Effector memory CD4-positive, alpha-beta T cell (primary cell): Measurements from ENCODE around the gene PARD3B.

Source experiments
- DNase-seq, 3 donors: peaks; one replicate each; pipeline ENCODE4 v3.0.0-alpha.2; 2020
- H3K27ac ChIP-seq: 2 replicates; pipeline ENCODE4 v1.7.0; 2013; ENCODE audit warnings: mild to moderate bottlenecking, low read length, moderate library complexity; ENCODE audit not compliant: insufficient read depth, poor library complexity, severe bottlenecking
- H3K27me3 ChIP-seq: replicated peaks from 2 replicates; pipeline ENCODE4 v1.7.0; 2013; ENCODE audit warnings: mild to moderate bottlenecking, low read length; ENCODE audit not compliant: insufficient read depth, control insufficient read depth, poor library complexity, severe bottlenecking
- H3K36me3 ChIP-seq: 2 replicates; pipeline ENCODE4 v1.7.0; 2013; ENCODE audit warnings: mild to moderate bottlenecking, low read length, moderate library complexity; ENCODE audit not compliant: control insufficient read depth, insufficient read depth
- H3K4me1 ChIP-seq: 2 replicates; pipeline ENCODE4 v1.7.0; 2013; ENCODE audit warnings: low read length, mild to moderate bottlenecking; ENCODE audit not compliant: control insufficient read depth, insufficient read depth, poor library complexity, severe bottlenecking
- H3K4me3 ChIP-seq: 2 replicates; pipeline ENCODE4 v1.7.0; 2013; ENCODE audit warnings: low read length, low read depth, mild to moderate bottlenecking; ENCODE audit not compliant: insufficient read depth, poor library complexity, severe bottlenecking
- H3K9me3 ChIP-seq: 2 replicates; pipeline ENCODE4 v1.7.0; 2013; ENCODE audit warnings: mild to moderate bottlenecking, low read length, moderate library complexity; ENCODE audit not compliant: control insufficient read depth

Gene PARD3B

GRCh38 chr2:205280596-205281236 lies 735.4 kb downstream of the PARD3B start:
- no peak for DNase-seq
- no peak overlapping the region for H3K27ac ChIP-seq
- no peaks in the 10 kb centered on the region for H3K4me1 ChIP-seq
- no peak overlapping the region for H3K4me3 ChIP-seq
- H3K27me3 ChIP-seq: no peaks in the 10 kb centered on the region
- no peaks in the 10 kb centered on the region for H3K36me3 ChIP-seq
- H3K9me3 ChIP-seq: no peaks in the 10 kb centered on the region

DNA sequence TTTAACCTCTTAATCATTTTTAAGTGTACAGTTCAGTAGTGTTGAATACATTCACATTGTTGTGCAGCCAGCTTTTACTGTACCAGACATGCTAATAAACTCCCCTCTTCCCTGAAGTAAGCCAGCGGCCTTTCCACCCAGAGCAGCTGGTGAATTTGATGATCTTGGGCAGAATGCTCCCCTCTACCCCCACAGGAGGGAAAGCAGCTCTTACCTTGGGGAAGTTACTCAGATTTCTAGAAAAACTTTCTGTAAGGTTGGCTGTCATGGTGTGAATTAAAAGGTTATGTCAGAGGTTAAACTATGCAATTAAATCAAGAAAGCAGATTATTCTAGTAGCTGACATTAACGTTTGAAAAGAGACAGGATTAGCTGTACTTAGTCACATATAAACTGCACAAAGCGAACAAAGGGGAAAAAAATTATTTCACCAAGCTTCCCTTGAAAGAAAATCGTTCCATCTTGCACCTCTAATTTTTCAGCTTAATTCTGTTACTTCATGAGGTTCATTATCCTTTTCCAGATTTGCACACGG lies 738.5 kb downstream of the PARD3B start:
- Histone ChIP-seq H3K36me3 (no peaks in the 10 kb centered on the region), H3K27ac (no peak overlapping the region), H3K9me3 (no peaks in the 10 kb centered on the region), H3K4me1 (no peaks in the 10 kb centered on the region), H3K27me3 (no peaks in the 10 kb centered on the region), H3K4me3 (no peak overlapping the region)
- DNase-seq: no peak

GRCh38 chr2:205284334-205284733 lies 739.1 kb downstream of the PARD3B start:
- Histone ChIP-seq H3K4me1 (no peaks in the 10 kb centered on the region), H3K9me3 (no peaks in the 10 kb centered on the region), H3K27ac (no peak overlapping the region), H3K4me3 (no peak overlapping the region), H3K36me3 (no peaks in the 10 kb centered on the region), H3K27me3 (no peaks in the 10 kb centered on the region)
- DNase-seq: no peak

DNA sequence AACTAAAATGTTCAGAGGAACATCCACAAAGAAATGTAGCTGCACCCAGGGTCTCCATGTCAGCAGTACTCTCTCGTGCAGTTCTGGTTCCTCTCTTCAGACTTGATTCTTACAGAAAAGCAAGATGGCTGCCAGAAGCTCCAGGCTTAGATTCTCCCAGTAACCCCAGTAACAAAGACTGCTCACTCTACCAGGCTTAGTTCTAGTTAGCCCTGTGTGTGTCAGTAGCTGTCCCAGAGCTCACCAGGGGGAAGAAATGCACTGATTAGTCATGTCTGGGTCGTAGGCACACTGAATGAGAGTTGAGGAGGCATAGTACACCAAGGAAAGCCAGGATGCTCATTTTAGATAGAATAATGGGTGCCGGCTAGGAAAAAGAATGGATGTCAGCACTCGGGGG lies 742.0 kb downstream of the PARD3B start:
- Histone ChIP-seq H3K27me3 (no peaks in the 10 kb centered on the region), H3K4me3 (no peak overlapping the region), H3K9me3 (no peaks in the 10 kb centered on the region), H3K27ac (no peak overlapping the region), H3K4me1 (no peaks in the 10 kb centered on the region), H3K36me3 (no peaks in the 10 kb centered on the region)
- no peak for DNase-seq

GRCh38 chr2:205288686-205289085 lies 743.4 kb downstream of the PARD3B start:
- Histone ChIP-seq H3K27ac (no peak overlapping the region), H3K4me1 (no peaks in the 10 kb centered on the region), H3K4me3 (no peak overlapping the region), H3K27me3 (no peaks in the 10 kb centered on the region), H3K9me3 (no peaks in the 10 kb centered on the region), H3K36me3 (no peaks in the 10 kb centered on the region)
- no peak for DNase-seq

- Histone ChIP-seq H3K4me3 (no peak overlapping the region), H3K36me3 (no peaks in the 10 kb centered on the region), H3K27me3 (no peaks in the 10 kb centered on the region), H3K27ac (no peak overlapping the region), H3K4me1 (no peaks in the 10 kb centered on the region), H3K9me3 (no peaks in the 10 kb centered on the region)
- no peak for DNase-seq
Observed at GRCh38 chr2:205290299-205290698, 745.0 kb downstream of the PARD3B start.

GRCh38 chr2:205292665-205293295 lies 747.5 kb downstream of the PARD3B start:
- no peak overlapping the region for H3K4me3 ChIP-seq
- H3K27ac ChIP-seq: no peak overlapping the region
- no peaks in the 10 kb centered on the region for H3K4me1 ChIP-seq
- DNase-seq: no peak
- no peaks in the 10 kb centered on the region for H3K9me3 ChIP-seq
- H3K27me3 ChIP-seq: no peaks in the 10 kb centered on the region
- no peaks in the 10 kb centered on the region for H3K36me3 ChIP-seq

- DNase-seq: no peak
- Histone ChIP-seq H3K4me1 (no peaks in the 10 kb centered on the region), H3K9me3 (no peaks in the 10 kb centered on the region)
Observed at GRCh38 chr2:205293559-205293958, 748.3 kb downstream of the PARD3B start.

DNA sequence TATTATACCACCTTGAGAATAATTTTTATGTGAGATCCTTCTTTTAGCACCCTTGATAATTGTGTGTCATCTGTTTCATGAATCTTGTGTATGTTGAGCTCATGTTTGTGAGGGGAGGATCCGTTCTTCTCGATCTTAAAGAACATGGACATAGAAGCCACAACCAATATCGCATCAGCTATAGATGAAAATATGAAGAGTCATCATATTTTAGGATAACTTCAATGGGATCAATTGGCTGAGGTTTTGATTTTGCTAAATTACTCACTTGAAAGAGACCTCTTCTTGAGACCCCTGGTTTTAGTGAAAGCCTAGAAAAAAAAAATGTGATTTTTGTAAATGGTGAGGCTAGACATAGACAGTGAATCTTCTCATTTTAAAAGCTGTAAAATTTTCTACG lies 751.7 kb downstream of the PARD3B start:
- DNase-seq: no peak
- Histone ChIP-seq H3K9me3 (no peaks in the 10 kb centered on the region), H3K27me3 (no peaks in the 10 kb centered on the region)

More at GRCh38 chr2:205293559-205293958, 748.3 kb downstream of the PARD3B start:
- no peak overlapping the region for H3K27ac ChIP-seq
- no peak overlapping the region for H3K4me3 ChIP-seq
- no peaks in the 10 kb centered on the region for H3K36me3 ChIP-seq
- H3K27me3 ChIP-seq: no peaks in the 10 kb centered on the region

DNA sequence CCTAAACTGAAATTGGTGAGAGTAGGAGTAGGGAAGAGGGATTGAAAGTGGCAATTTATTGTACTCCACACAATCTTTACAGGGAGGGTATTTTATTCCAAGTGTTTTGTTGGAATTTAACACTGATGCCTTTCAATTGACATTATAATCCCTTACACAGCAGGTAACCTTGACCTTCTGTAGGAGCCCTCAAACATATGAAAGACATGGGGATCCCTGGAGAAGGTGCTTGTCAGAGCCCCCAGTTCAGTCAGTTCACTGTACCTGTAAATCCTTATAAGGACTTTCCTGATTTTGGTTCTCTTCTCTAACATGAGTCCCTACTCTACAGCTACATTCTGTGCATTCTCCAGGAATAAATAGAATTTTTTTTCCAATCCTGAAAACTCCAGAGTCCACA lies 752.1 kb downstream of the PARD3B start:
- no peak for DNase-seq
- Histone ChIP-seq H3K27me3 (no peaks in the 10 kb centered on the region), H3K36me3 (no peaks in the 10 kb centered on the region), H3K27ac (no peak overlapping the region), H3K4me1 (no peaks in the 10 kb centered on the region), H3K9me3 (no peaks in the 10 kb centered on the region), H3K4me3 (no peak overlapping the region)

More for the DNA sequence above, 751.7 kb downstream of the PARD3B start:
- no peaks in the 10 kb centered on the region for H3K36me3 ChIP-seq
- no peak overlapping the region for H3K27ac ChIP-seq
- H3K4me1 ChIP-seq: no peaks in the 10 kb centered on the region
- H3K4me3 ChIP-seq: no peak overlapping the region
